NCI-H146 (cell line): ENCODE results near the gene USP8.

Experiments used
- DNase-seq: peaks from one replicate; lab custom pipeline; 2025; lab: John Stamatoyannopoulos, UW

The USP8 gene

GRCh38 chr15:50543556-50543955 lies 119.4 kb downstream of the USP8 start:
- DNase-seq, result no peak

GRCh38 chr15:50544368-50544767 lies 120.2 kb downstream of the USP8 start:
- DNase-seq, result no peak

- DNase-seq, result no peak
These were observed 122.4 kb downstream of the USP8 start, which contains the start of gene USP50 for GRCh38 chr15:50546566-50546965. Gene USP50 (minus strand): TSS chr15:50546666. CDS start chr15:50546525, 141 bp downstream.

GRCh38 chr15:50549326-50549725 lies 125.1 kb downstream of the USP8 start:
- DNase-seq, result no peak

- no peak for DNase-seq
These were observed 128.0 kb downstream of the USP8 start for GRCh38 chr15:50552238-50552637.

- no peak for DNase-seq
These were observed 132.6 kb downstream of the USP8 start for GRCh38 chr15:50556642-50557371.

GRCh38 chr15:50558012-50558411 lies 133.8 kb downstream of the USP8 start:
- no peak for DNase-seq

GRCh38 chr15:50562735-50563640 lies 138.8 kb downstream of the USP8 start:
- DNase-seq, result no peak

- DNase-seq, result no peak
These were observed 139.6 kb downstream of the USP8 start for GRCh38 chr15:50563756-50564155.
